Nephron progenitor cell (in vitro differentiated cells): Measurements from ENCODE around the gene RBX1.
"Not testable (repeated sequence)": the region's sequence is repeated elsewhere in the genome, so short reads cannot be mapped to it uniquely, and the experiment has no call there.

ENCODE experiments used
- DNase-seq: peaks from one replicate; pipeline ENCODE4 v3.0.0; 2021
- H3K27ac Mint-ChIP-seq: 2 replicates; pipeline ENCODE4 v1.8.0; 2021; ENCODE audit warnings: mild to moderate bottlenecking, moderate library complexity, mixed read lengths
- H3K27me3 Mint-ChIP-seq: 2 replicates; pipeline ENCODE4 v1.8.0; 2021; ENCODE audit warnings: mild to moderate bottlenecking, low read depth, mixed read lengths; ENCODE audit not compliant: poor library complexity
- H3K36me3 Mint-ChIP-seq: 2 replicates; pipeline ENCODE4 v1.8.0; 2021; ENCODE audit warnings: low read depth, mixed read lengths
- H3K4me1 Mint-ChIP-seq: 2 replicates; pipeline ENCODE4 v1.8.0; 2021; ENCODE audit warnings: mixed read lengths
- H3K4me3 Mint-ChIP-seq: 2 replicates; pipeline ENCODE4 v1.8.0; 2021; ENCODE audit warnings: mild to moderate bottlenecking, moderate library complexity, mixed read lengths
- H3K9me3 Mint-ChIP-seq: 2 replicates; pipeline ENCODE4 v1.8.0; 2021; ENCODE audit warnings: mild to moderate bottlenecking, moderate library complexity, mixed read lengths
- TF ChIP-seq, protein P1 (sequence below): fragments of 200-600 bp; sonication (generic); IDR thresholded peaks from 2 replicates; pipeline ENCODE4 v1.5.0; 2021; ENCODE audit warnings: antibody characterized with exemption

The RBX1 gene

DNA sequence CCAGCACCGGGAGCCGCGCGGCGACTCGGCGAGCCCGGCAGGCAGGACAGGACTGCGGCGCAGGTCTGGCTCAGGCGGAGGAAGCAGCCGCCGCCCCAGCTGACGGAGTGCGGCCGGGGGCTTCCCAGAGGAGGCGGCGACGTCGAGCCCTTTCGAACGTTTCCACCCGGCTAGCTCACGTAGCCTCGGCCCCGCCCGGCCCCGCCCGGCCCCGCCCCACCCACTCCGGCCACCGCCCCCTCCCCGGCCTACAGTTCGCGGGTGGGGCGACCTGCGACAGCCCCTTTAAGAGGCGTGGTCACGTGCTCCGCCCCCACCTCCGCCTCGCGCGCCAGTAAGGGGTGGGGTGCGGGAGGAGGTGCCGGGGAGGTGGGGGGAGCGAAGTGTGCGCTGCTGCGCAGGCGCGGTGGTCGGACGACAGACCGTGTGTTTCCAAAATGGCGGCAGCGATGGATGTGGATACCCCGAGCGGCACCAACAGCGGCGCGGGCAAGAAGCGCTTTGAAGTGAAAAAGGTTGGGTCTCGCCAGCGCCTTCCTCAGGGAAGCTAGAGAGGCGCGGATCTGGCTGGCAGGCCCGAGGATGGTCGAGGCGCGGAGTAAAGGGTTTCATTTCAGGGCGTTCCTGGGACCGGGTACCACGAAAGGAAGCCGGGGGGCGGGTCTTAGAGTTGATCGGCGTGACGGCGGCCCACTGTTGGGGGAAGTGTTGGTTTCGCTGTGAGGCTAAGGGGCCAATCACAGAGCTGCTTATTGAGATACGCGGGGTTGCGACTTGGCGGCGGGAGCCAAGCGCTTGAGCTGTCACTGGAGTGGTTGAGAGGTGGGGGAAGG, at the start of gene RBX1:
TSS of gene RBX1 (plus strand) at position 417 of the 833 bp plus-strand sequence. CDS start at position 438, 21 bp downstream.
- Mint-ChIP-seq H3K36me3 (peaks cover 40% of the 10 kb centered on the region), H3K27me3 (peaks cover 6% of the 10 kb centered on the region), H3K9me3 (no peaks in the 10 kb centered on the region), H3K27ac (peak within 1 kb of the TSS; percentile 100), H3K4me3 (peak within 1 kb of the TSS; percentile 100), H3K4me1 (peaks cover 23% of the 10 kb centered on the region)
- TF ChIP-seq, protein P1, sequence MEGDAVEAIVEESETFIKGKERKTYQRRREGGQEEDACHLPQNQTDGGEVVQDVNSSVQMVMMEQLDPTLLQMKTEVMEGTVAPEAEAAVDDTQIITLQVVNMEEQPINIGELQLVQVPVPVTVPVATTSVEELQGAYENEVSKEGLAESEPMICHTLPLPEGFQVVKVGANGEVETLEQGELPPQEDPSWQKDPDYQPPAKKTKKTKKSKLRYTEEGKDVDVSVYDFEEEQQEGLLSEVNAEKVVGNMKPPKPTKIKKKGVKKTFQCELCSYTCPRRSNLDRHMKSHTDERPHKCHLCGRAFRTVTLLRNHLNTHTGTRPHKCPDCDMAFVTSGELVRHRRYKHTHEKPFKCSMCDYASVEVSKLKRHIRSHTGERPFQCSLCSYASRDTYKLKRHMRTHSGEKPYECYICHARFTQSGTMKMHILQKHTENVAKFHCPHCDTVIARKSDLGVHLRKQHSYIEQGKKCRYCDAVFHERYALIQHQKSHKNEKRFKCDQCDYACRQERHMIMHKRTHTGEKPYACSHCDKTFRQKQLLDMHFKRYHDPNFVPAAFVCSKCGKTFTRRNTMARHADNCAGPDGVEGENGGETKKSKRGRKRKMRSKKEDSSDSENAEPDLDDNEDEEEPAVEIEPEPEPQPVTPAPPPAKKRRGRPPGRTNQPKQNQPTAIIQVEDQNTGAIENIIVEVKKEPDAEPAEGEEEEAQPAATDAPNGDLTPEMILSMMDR: no peak
- DNase-seq: peak; percentile 98

DNA sequence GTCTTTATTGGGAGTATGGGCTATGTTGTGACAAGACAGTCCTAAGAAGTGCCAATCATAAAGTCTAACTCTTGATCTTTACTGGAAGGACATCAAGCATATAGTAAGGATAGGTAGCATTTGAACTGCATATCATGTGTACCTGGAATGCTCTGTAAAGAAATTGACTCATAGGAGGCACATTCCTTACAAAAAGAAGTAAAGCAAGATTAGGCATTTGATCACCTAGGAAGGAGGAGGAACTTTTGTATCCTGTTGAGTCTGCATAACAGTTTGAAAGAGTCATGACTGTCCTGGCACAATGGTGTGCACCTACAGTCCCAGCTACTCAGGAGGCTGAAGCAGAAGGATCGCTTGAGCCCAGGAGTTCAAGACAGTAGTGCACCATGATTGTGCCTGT, 47.1 kb upstream of the RBX1 start:
- no peaks in the 10 kb centered on the region for H3K9me3 Mint-ChIP-seq
- H3K36me3 Mint-ChIP-seq: peaks cover 42% of the 10 kb centered on the region
- H3K27me3 Mint-ChIP-seq: no peaks in the 10 kb centered on the region
- TF ChIP-seq, protein P1: no peak
- DNase-seq: no peak
- H3K4me1 Mint-ChIP-seq: no peaks in the 10 kb centered on the region
- no peak overlapping the region for H3K27ac Mint-ChIP-seq
- H3K4me3 Mint-ChIP-seq: no peak overlapping the region

DNA sequence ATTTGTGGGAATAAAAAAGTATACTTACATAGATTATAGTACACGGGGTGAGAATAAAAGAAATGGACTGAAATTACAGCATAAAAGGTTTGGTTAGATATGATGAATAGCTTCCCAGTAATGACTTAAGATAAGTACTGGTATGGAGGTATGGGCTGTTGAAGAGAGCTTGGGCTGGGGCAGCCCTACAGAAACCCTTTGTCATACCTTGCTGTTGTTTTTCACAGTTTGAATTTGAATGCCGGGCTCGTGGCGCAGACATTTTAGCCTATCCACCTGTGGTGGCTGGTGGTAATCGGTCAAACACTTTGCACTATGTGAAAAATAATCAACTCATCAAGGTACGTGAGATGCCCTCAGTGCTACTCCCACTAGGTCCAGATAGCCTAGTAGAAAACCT, 42.3 kb upstream of the RBX1 start:
- TF ChIP-seq, protein P1: no peak
- Mint-ChIP-seq H3K27me3 (no peaks in the 10 kb centered on the region), H3K36me3 (peaks cover 58% of the 10 kb centered on the region), H3K9me3 (no peaks in the 10 kb centered on the region), H3K4me3 (no peak overlapping the region), H3K4me1 (no peaks in the 10 kb centered on the region), H3K27ac (no peak overlapping the region)
- DNase-seq: no peak

DNA sequence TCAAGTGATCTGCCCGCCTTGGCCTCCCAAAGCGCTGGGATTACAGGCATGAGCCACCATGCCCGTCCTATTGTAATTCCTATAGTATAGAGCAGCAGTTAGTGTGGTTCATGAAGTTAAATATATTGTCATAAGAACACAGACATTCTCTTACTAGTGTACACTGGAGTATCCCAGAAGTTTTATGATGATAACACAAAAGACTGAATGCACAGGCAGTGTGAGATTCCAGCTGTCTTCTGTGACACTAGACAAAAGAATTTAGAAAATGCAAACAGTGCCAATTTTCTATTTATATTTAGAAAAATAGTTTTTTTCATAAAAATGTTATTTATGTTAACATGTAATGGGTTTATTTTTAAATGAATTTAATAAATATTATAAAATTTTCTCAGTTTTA, 39.4 kb upstream of the RBX1 start:
- no peaks in the 10 kb centered on the region for H3K9me3 Mint-ChIP-seq
- no peaks in the 10 kb centered on the region for H3K4me1 Mint-ChIP-seq
- peak overlapping the region; percentile 27 for H3K27ac Mint-ChIP-seq
- H3K4me3 Mint-ChIP-seq: no peak overlapping the region
- TF ChIP-seq, protein P1: no peak
- H3K27me3 Mint-ChIP-seq: no peaks in the 10 kb centered on the region
- DNase-seq: no peak
- peaks cover 67% of the 10 kb centered on the region for H3K36me3 Mint-ChIP-seq

DNA sequence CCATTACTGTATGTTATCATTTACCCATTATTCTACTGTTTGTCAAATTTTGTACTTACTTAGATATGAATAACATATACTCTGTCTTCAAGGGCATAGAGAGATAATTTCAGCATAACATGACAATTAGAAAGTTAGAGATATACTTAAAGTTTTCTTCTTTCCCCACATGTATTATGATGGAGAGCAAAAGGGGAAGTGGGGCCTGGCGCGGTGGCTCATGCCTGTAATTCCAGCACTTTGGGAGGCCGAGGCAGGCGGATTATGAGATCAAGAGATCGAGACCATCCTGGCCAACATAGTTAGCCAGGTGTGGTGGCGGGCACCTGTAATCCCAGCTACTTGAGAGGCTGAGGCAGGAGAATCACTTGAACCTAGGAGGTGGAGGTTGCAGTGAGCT, 38.2 kb upstream of the RBX1 start:
- H3K36me3 Mint-ChIP-seq: peaks cover 62% of the 10 kb centered on the region
- not testable (repeated sequence) for H3K9me3 Mint-ChIP-seq, H3K27ac Mint-ChIP-seq, H3K27me3 Mint-ChIP-seq, H3K4me3 Mint-ChIP-seq, H3K4me1 Mint-ChIP-seq, DNase-seq

DNA sequence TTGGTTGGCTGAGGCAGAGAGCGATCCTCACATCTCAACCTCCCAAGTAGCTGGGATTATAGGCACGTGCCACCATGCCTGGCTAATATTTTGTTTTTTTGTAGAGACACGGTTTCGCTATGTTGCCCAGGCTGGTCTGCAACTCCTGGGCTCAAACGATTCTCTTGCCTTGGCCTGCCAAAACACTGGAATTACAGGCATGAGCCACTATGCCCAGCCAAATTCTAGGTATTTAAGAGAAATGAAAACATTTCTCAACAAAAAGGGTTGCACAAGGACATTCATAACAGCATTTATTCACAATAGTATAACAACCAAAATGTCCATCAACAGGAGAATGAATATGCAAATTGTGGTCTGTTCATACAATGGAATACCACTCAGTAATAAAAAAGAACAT, 31.7 kb upstream of the RBX1 start:
- Mint-ChIP-seq H3K4me3 (no peak overlapping the region), H3K27me3 (no peaks in the 10 kb centered on the region)

More for the DNA sequence above, 31.7 kb upstream of the RBX1 start:
- no peak for DNase-seq
- Mint-ChIP-seq H3K27ac (no peak overlapping the region), H3K36me3 (peaks cover 40% of the 10 kb centered on the region), H3K9me3 (no peaks in the 10 kb centered on the region), H3K4me1 (no peaks in the 10 kb centered on the region)
- TF ChIP-seq, protein P1: no peak
